ENCODE measurements around the gene NEIL3. TPM values are rescaled to one million over a fixed set of nuclear protein-coding genes. Genes with fewer than 3 reads are reported as not detected.

NEIL3 gene
- total RNA-seq, 1 donor from 2014 or later: 18.2 TPM

GRCh38 chr4:177290780-177291179 lies 18.9 kb upstream of the NEIL3 start:
- no peak overlapping the region for H3K4me3 Mint-ChIP-seq
- no peaks in the 10 kb centered on the region for H3K27me3 Mint-ChIP-seq (ENCODE audit: low read depth)
- TF ChIP-seq, protein P1, sequence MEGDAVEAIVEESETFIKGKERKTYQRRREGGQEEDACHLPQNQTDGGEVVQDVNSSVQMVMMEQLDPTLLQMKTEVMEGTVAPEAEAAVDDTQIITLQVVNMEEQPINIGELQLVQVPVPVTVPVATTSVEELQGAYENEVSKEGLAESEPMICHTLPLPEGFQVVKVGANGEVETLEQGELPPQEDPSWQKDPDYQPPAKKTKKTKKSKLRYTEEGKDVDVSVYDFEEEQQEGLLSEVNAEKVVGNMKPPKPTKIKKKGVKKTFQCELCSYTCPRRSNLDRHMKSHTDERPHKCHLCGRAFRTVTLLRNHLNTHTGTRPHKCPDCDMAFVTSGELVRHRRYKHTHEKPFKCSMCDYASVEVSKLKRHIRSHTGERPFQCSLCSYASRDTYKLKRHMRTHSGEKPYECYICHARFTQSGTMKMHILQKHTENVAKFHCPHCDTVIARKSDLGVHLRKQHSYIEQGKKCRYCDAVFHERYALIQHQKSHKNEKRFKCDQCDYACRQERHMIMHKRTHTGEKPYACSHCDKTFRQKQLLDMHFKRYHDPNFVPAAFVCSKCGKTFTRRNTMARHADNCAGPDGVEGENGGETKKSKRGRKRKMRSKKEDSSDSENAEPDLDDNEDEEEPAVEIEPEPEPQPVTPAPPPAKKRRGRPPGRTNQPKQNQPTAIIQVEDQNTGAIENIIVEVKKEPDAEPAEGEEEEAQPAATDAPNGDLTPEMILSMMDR (conservative IDR thresholded peaks at IDR 0.05): no peak
- no peak for DNase-seq (ENCODE audit: low read depth, low spot score)
- no peaks in the 10 kb centered on the region for H3K9me3 Mint-ChIP-seq
- no peak overlapping the region for H3K27ac Mint-ChIP-seq (ENCODE audit: unreplicated experiment)
- no peaks in the 10 kb centered on the region for H3K4me1 Mint-ChIP-seq
- no peaks in the 10 kb centered on the region for H3K36me3 Mint-ChIP-seq (ENCODE audit: low read depth)

DNA sequence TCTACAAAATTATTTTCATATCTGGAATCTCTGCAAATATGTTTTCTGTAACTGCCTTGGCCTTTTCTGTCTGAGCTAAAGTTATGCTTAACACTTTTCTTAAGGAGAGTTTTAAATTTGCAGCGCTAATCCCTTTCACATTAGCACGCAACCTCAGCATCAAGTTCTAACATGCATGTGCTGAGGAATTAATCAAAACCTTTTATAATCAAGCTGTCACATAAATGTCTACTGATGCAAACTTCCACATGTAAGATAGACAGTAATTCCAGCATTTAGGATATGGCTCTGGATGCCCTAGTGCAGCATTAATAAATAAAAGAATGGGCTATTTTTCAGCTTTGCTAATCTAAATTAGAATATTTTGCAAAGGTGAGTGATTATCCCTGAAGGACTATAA lies 17.5 kb upstream of the NEIL3 start:
- H3K27ac Mint-ChIP-seq (ENCODE audit: unreplicated experiment): no peak overlapping the region
- TF ChIP-seq, protein P1 (conservative IDR thresholded peaks at IDR 0.05): no peak
- DNase-seq (ENCODE audit: low read depth, low spot score): no peak
- no peak overlapping the region for H3K4me3 Mint-ChIP-seq
- H3K27me3 Mint-ChIP-seq (ENCODE audit: low read depth): no peaks in the 10 kb centered on the region
- no peaks in the 10 kb centered on the region for H3K9me3 Mint-ChIP-seq
- H3K36me3 Mint-ChIP-seq (ENCODE audit: low read depth): no peaks in the 10 kb centered on the region
- H3K4me1 Mint-ChIP-seq: no peaks in the 10 kb centered on the region

- H3K27ac Mint-ChIP-seq (ENCODE audit: unreplicated experiment): no peak overlapping the region
- H3K36me3 Mint-ChIP-seq (ENCODE audit: low read depth): peaks cover 2% of the 10 kb centered on the region
- DNase-seq (ENCODE audit: low read depth, low spot score): no peak
- no peak overlapping the region for H3K4me3 Mint-ChIP-seq
- TF ChIP-seq, protein P1 (conservative IDR thresholded peaks at IDR 0.05): no peak
- H3K27me3 Mint-ChIP-seq (ENCODE audit: low read depth): no peaks in the 10 kb centered on the region
- H3K4me1 Mint-ChIP-seq: no peaks in the 10 kb centered on the region
- H3K9me3 Mint-ChIP-seq: peaks cover 2% of the 10 kb centered on the region
These were observed 16.3 kb upstream of the NEIL3 start for GRCh38 chr4:177293208-177294033.

DNA sequence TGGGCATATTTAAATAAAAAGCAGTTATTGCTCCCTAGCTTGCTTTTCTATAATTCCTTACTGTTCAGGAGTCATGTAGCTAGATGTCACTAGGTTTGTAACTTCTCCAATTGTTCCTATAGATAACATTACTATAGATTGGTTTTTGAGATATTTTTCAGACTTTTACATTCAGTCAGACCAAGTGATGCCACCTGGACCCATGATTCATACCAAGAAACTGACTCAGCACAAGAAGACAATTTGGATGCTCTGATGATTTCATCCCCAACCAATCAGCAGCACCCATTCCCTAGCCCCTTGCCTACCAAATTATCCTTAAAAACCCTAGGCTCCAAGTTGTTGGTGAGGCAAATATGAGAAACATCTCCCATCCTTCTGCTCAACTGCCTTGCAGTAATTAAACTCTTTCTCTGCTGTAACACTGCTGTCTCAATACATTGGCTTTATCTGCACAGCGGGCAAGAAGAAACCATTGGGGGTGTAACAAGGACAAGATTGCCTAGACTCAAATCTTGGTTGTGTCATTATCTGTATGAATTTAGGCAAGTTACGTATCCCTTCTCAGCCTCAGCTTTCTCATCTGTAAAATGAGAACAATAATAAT lies 11.8 kb upstream of the NEIL3 start:
- H3K27me3 Mint-ChIP-seq (ENCODE audit: low read depth): no peaks in the 10 kb centered on the region
- H3K4me1 Mint-ChIP-seq: no peaks in the 10 kb centered on the region
- TF ChIP-seq, protein P1 (conservative IDR thresholded peaks at IDR 0.05): no peak

GRCh38 chr4:177301126-177301639 lies 8.5 kb upstream of the NEIL3 start:
- no peak overlapping the region for H3K4me3 Mint-ChIP-seq
- DNase-seq (ENCODE audit: low read depth, low spot score): no peak
- H3K9me3 Mint-ChIP-seq: peaks cover 2% of the 10 kb centered on the region
- TF ChIP-seq, protein P1 (conservative IDR thresholded peaks at IDR 0.05): no peak
- no peaks in the 10 kb centered on the region for H3K4me1 Mint-ChIP-seq
- H3K27ac Mint-ChIP-seq (ENCODE audit: unreplicated experiment): no peak overlapping the region
- H3K27me3 Mint-ChIP-seq (ENCODE audit: low read depth): no peaks in the 10 kb centered on the region
- peaks cover 2% of the 10 kb centered on the region for H3K36me3 Mint-ChIP-seq (ENCODE audit: low read depth)

More for the DNA sequence above, 11.8 kb upstream of the NEIL3 start:
- no peak for DNase-seq (ENCODE audit: low read depth, low spot score)
- no peak overlapping the region for H3K27ac Mint-ChIP-seq (ENCODE audit: unreplicated experiment)
- H3K9me3 Mint-ChIP-seq: peaks cover 2% of the 10 kb centered on the region
- H3K4me3 Mint-ChIP-seq: no peak overlapping the region
- H3K36me3 Mint-ChIP-seq (ENCODE audit: low read depth): peaks cover 2% of the 10 kb centered on the region
